Testis (tissue), 3 donors: ENCODE measurements around the gene LRRTM3. TPM values are rescaled to one million over a fixed set of nuclear protein-coding genes. Genes with fewer than 3 reads are reported as not detected.

Experiments used
- DNase-seq: peaks from one replicate; pipeline ENCODE4 v3.0.0-alpha.2; 2019
- H3K27ac ChIP-seq, 2 donors: fragments of 200-600 bp; sonication (generic); one replicate each; pipeline ENCODE4 v1.5.1; 2019
- H3K27me3 ChIP-seq: fragments of 200-600 bp; sonication (generic); one replicate; pipeline ENCODE4 v1.5.1; 2019
- H3K36me3 ChIP-seq: fragments of 200-600 bp; sonication (generic); one replicate; pipeline ENCODE4 v1.5.1; 2017; ENCODE audit warnings: low read depth; ENCODE audit errors: missing control alignments
- H3K4me1 ChIP-seq: fragments of 200-600 bp; sonication (generic); one replicate; pipeline ENCODE4 v1.5.1; 2019
- H3K4me3 ChIP-seq, 2 donors: fragments of 200-600 bp; sonication (generic); one replicate each; pipeline ENCODE4 v1.5.1; 2017 to 2019
- H3K9me3 ChIP-seq: fragments of 200-600 bp; sonication (generic); one replicate; pipeline ENCODE4 v1.5.1; 2017
- POLR2A ChIP-seq: fragments of 450-650 bp; IDR thresholded peaks from one replicate; pipeline ENCODE4 v1.6.1; 2017; ENCODE audit warnings: antibody characterized with exemption, mild to moderate bottlenecking, moderate library complexity
- WGBS, 2 donors: methylation state at CpG; one replicate each; pipeline ENCODE4 v1.1.5; 2018; 5-methylcytosine and 5-hydroxymethylcytosine counted together
- intact Hi-C: fragments of 100-400 bp; cut with DNase I; formaldehyde crosslinking; loops from one replicate; pipeline ENCODE4 v1.15.1; 2023; ENCODE audit warnings: low total_unique reads
- polyA plus RNA-seq: library from polyadenylated mRNA; stranded (reverse); fragments of 350-450 nt; fragmentation: Illumina TruSeq; extraction: RNeasy Lipid Tissue Mini Kit (QIAGEN cat#74804); gene quantifications from one replicate; pipeline ENCODE4 v1.2.3, GENCODE V29; 2014; ENCODE audit warnings: low read depth, low replicate concordance; ENCODE audit not compliant: insufficient read depth
- total RNA-seq, 2 donors: library from RNA; depleted of rRNA; stranded (reverse); fragments of >200 nt; gene quantifications; one replicate each; pipeline ENCODE4 v1.2.3, GENCODE V29; 2016
- TF ChIP-seq, protein P1 (sequence below), 3 experiments: fragments of 450-650 bp in 2 of 3; fragments of 200-600 bp in 1 of 3; sonication (generic) in 1 of 3; IDR thresholded peaks; one replicate each; pipeline ENCODE4 v1.5.1; 2016 to 2019; ENCODE audit warnings: antibody characterized with exemption in 3 of 3, mild to moderate bottlenecking in 2 of 3, moderate library complexity in 1 of 3

The LRRTM3 gene
- total and polyA plus RNA-seq, 3 donors from 2014 or later, result 0.94 to 14.0 (median 10.5) TPM

DNA sequence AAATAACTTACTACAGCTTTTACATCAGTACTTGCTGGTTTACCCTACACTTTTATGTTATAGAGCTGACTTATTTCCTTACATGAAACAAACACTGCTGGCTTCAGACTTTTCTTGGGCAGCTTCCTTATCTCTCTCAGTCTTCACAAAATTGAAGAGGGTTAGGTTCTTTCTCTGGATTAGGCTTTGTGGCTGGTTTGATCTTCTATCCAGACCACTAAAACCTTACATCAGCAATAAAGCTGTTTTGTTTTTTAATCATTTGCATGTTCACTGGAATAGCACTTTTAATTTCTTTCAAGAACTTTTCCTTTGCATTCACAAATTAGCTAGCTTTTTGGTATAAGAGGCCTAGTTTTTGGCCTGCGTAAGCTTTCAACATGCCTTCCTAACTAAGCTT lies 218.7 kb downstream of the LRRTM3 start:
- no peak overlapping the region for H3K4me3 ChIP-seq
- H3K27me3 ChIP-seq, result no peaks in the 10 kb centered on the region
- 93 to 97% methylated on average over 1 of the region's 1 CpG for WGBS, 2 donors
- H3K9me3 ChIP-seq, result no peaks in the 10 kb centered on the region
- no peaks in the 10 kb centered on the region for H3K36me3 ChIP-seq
- TF ChIP-seq, protein P1, sequence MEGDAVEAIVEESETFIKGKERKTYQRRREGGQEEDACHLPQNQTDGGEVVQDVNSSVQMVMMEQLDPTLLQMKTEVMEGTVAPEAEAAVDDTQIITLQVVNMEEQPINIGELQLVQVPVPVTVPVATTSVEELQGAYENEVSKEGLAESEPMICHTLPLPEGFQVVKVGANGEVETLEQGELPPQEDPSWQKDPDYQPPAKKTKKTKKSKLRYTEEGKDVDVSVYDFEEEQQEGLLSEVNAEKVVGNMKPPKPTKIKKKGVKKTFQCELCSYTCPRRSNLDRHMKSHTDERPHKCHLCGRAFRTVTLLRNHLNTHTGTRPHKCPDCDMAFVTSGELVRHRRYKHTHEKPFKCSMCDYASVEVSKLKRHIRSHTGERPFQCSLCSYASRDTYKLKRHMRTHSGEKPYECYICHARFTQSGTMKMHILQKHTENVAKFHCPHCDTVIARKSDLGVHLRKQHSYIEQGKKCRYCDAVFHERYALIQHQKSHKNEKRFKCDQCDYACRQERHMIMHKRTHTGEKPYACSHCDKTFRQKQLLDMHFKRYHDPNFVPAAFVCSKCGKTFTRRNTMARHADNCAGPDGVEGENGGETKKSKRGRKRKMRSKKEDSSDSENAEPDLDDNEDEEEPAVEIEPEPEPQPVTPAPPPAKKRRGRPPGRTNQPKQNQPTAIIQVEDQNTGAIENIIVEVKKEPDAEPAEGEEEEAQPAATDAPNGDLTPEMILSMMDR (IDR thresholded peaks at IDR 0.05), result no peak
- TF ChIP-seq POLR2A, result no peak
- no peak for DNase-seq
- no peak overlapping the region for H3K27ac ChIP-seq
- intact Hi-C loops, result no loop called here
- H3K4me1 ChIP-seq, result no peaks in the 10 kb centered on the region
